ENCODE measurements around the gene NFKBIE.

Gene NFKBIE

DNA sequence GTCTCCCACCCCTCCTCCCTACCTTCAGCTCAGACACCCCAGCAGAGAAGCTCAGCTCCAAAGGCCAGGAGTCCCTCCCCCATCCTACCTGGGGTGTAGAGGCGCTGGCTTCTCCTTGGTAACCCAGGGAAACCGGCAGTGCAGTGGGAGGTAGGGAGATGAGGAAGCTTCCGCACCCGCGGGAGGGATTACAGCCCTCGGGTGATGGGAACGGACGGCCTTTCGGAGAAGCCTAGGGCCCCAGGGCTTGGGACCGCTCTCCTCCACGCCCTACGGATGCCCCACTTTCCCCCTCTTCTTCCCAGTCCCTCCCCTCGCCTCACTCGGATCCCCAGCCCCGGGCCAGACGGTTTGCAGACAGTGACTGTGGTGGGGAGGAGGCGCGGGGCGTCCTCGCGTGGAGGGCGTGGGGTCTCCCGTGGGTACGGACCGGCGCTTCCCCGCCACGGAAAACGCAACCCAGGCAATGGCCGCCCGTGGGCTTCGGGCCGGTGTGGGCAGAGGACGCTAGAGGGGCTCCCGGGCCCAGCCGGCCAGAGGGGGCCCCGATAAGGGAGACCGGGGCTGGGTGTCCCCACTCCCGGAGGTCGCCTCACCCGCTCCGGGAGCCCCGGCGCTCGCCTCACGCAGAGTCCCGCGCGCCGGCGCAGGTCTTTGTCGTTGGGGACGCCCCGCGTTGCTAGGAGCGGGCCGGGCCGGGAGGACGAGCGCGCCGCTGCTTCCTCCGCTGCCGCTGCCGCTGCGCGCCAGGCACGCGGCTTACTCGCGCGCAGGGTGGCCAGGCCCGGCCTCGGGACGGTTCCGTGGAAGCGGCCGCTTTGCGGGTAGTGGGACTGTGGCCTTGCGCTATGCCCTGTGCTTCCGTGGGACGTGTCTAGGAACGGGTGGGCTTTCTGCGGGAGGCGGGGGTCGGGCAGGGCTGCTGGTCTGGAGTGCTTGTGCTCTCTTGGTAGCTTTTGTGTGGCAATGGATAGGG lies 32.0 kb upstream of the NFKBIE start:
- peak; percentile 43 to 61 for DNase-seq

DNA sequence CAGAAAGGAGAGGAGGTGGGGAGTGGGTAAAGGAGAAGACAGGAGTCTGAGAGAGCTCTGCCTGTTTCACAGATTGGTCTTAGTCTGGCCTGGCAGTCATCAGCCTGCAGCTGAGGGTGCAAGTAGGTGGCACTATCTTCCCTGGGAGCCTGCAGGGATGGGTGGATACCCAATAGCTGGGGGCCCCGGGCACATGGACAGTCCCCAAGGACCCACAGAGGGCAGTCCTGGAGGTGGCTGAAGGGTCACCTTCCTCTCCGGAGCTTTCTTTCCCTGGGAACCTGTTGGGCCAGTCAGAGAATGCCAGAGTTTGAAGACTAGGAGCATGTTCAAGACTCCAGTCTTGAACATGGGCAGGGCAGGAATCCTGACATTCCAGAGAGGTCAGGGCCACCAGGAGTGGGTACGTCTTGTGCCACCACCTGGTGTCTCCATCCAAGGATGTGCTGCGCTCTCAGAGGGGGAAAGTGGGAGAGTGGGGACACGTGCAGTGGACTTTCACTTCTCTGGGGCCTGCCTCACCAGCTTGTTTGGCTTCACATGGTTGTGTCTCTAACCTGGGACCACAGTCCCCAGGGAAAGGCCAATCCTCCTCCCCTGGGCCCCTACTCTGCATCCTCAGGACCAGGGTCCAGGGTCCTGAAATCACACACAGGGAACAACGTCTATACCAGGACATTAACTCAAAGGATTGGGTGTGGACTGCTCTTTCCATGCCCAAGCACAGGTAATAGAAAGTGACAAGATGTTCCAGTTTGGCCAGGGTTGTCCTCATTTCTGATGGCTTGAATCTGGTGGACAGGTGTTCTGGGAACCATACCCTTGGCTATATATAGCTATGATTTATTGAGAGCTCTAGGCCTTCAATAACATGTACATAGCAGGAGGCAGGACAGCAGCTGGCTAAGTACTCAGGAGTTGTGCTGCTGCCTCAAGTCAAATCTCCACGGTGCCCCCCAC lies 29.8 kb upstream of the NFKBIE start:
- DNase-seq, result no peak

DNA sequence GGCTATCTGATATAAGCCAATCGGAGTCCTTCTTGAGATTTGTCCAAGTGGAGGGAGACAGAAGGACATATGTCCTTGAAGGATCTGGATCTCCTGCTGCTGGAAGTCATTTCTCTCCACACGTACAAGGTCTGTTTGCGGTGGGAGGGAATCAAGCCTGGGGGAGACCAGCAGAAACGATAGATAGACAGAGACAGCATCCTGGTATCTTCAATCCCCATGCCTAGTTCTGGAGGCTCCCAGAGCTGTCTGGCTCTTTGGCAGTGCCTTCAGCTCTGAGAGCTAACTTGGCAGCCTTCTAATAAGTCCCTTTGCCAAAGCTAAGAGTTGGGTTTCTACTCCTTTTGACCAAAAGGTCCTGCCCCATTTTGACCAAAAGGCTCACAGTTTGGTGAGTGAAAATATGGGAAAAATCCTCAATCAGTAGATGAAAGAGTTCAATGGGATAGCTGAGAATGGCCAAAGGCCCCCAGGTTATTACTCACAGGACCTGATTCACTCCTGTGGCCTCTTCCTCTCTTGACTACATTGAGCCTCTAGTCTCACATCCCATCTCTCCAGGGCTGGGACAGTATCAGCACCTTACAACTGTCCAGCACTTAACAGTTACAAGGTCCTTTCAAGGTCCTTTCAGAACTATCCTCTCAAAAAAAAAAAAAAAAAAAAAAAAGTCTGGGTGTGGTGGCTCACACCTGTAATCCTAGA lies 27.5 kb upstream of the NFKBIE start:
- DNase-seq, result no peak

DNA sequence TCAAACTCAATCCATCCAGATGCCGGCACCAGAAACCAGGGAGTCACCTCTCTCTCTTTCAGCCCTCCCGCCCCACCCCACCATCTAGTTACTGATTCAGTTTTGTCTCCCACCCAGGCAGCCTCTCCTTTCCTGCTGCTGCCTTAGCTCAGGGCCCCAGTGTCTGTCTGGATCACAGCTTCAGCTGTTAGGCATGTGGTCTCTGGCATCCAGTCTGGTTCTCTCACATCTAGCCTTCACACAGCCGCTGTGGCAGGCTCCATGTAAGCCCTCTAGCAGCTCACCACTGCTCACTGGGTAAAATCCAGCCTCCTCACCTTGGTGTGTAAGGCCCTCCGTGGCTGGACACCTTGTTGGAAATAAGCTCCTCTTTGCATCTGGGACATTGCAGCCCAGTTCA lies 26.5 kb upstream of the NFKBIE start:
- no peak for DNase-seq

DNA sequence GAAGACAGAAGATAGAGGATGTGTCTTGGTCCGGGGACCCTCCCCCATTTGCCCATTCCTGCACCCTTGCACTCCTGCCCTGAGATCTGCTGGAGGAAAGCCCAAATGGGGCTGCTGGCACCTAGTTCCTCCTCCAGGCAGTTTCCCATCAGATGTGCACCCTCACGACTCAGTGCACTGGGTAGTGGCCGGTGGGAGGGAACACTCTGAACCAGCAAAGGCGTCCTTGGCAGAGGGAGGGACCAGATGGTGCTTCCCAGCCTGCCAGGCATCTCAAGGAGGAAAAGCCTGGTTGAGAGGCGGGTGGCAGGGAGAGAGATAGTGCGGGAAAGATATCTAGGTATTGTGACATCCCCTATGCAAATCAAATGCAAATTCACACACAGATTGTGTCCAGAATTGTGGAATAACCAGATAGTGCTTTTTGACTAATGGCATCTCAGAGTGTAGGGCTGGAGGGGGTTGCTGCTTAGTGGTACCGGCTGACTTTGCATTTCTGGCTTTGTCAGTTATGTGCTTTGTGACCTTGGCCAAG lies 24.4 kb upstream of the NFKBIE start:
- DNase-seq, result no peak

DNA sequence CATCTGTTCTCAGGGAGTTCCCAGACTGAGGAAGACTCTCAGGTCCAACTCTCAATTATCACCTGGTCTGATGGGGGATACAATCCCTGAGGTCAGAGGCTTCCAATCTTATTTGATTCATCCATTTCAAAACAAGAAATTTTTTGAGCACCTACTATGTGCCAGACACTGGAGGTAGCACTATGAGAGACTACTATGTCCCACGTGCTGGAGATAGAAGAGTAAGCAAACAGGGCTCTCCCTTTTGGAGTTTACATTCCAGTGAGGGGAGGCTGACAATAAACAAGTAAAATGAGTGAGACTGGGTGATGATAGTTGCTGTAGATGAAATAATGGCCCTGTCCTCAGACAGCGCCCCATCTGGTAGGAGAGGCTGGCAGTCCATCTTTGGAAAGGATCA lies 21.4 kb upstream of the NFKBIE start:
- DNase-seq, result no peak

DNA sequence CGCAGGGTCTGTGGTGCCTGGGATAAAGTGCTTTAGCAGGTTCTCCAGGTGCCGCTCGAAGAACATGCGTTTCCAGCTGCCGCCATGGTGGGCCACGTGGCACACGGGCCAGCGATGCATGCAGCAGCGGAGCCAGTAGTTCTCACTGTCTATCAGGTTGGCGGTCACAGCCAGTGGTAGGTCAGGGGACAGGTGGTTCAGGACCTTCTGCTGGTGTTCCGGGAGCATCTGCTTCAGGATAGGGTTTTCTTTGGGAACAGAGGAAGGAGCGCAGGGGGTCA lies 20.9 kb upstream of the NFKBIE start:
- DNase-seq, result no peak

DNA sequence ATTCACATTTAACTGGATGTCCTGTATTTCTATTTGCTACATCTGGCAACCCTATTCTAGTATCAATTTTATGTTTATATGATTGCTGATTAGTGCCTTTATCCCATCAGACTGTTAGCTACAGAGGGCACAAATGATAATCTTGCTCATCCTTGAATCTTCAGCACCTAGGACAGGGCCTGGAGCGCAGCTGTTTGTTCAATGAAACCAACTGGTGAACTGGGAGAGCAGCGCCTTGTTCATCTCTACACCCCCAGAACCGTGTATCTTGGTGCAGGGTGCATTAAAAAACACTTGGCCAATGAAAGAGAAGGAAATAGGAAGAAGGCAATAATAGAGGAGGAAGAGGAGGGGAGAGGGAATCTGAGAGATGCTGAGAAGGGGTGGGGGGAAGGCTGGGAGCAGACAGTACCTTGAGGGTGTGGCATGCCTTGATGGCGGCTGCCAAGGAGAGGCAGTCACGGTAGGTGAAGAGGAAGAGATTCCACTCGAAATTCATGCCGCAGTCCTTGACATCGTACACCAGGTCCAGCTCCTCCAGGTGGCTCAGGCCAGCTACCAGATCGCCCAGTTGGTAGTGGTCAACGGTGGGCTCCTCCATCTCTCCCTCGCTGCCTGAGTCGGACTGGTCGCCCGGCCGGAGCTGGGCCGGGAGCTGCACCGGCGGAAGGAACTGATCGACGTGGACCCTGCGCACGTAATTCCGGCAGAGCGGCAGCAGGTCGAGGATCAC lies 20.4 kb upstream of the NFKBIE start:
- DNase-seq, result no peak

DNA sequence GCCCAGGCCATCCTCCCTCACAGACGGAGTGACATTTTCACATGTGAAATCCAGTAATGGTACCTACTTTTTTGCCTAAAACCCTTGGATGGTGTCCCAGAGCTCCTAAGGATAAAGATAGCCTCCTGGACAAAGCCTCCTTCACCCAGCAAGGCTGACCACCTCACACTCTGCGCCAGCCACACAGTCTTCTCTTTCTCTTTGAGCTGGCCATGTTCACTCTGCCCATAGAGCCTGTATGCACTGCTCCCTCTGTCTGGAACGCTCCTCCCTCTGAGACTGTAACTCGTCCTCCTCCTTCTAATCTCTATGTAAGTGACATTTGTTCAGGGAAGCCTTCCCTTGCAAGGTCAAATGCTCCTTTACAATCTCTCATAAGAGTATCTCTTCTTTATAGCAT lies 19.5 kb upstream of the NFKBIE start:
- no peak for DNase-seq

DNA sequence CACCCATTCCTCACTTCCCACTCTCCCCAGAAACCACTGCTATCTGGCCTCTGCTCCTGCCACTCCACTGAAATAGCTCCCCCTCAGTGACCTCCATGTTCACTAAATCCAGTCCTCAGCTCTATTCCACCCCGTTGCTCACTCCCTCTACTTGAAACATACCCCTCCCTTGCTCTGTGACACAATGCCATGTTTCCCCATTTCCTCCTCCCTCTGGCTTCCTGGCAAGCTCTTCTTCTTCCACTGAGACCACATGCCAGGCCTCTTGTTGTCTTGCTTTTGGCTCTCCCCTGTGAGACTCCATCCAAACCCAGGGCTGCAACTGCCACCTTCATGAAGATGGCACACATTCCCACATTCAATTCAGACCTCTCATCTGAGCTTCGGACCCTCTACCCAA lies 18.8 kb upstream of the NFKBIE start:
- no peak for DNase-seq

DNA sequence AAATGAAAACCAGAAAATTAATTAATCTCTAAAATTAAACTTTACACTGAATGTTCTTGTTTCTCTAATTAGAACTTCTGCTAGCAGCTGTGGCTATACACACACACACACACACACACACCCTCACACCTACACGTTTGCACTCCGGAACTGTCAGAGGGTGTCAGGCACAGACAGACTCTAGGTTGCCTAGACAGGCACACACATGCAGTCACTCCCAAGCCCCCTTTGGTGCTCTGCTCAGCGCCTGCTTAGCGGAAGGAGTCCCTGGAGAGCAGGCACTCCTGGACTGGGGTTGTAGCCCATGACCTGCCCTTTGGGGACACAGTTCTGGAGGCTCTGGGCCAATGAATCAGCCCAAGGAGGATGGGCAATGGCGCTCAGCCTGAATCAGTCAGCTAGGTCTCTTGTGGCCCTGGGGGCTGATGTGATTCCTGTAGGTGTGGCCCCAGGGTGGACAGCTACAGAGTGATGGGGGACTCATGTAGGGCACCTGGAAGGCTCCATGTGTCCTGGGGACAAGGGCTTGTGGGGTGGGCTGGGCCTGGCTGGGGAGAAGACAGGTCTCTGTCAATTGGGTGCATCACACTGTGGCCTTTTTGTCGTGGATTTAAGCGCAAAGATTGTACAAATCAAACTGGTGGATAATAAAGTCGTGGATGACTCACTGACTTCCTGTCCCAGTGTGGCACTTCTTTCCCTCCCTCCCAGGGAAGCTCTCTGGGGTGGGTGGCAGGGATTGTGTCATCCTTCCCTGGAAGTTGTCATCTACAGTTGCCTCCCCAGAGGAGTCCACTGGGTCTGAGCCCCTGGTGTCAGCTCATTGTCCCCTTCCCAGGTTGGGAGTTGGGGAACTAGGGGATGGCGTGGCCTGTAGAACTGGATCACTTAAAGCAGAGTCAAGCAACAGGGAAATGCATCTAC lies 13.7 kb upstream of the NFKBIE start:
- no peak for DNase-seq

DNA sequence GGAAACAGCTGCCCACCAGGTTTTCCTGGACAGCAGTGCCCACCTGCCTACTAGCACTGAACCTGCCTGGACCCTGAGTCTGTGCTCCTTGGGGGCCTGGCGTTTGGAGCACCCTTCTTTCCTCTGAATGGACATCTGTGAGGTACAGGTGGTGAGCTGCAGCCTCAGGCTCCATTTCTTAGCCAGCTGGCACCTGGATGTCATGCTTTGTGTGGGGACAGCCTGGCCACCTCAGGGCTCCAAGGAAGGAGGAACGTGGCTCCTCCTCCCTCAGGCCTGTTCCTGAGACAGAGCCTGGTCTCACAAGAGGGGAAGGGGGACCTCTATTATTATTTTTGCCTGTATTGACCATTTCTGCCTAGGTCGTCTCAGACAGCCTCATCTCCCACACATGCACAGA lies 13.0 kb upstream of the NFKBIE start:
- no peak for DNase-seq

DNA sequence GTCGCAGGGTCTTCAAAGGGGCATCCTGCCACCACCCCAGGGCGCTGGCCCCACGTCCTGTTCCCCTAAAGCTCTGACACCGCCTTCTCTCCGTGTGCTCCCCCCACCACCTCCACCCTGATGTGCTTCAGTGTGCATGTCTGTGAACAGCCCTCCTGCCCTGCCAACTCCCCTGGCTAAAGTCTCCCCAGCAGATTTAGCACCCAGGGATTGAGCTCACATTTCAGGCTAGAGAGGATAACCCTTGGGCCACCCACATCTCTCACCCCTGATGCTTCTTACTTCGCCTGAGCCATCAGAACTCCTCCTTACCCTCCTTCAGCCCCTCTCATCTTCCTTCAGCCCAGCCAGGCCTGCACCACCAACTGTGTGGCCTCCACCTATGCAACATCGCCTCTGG lies 12.4 kb upstream of the NFKBIE start:
- DNase-seq, result no peak

DNA sequence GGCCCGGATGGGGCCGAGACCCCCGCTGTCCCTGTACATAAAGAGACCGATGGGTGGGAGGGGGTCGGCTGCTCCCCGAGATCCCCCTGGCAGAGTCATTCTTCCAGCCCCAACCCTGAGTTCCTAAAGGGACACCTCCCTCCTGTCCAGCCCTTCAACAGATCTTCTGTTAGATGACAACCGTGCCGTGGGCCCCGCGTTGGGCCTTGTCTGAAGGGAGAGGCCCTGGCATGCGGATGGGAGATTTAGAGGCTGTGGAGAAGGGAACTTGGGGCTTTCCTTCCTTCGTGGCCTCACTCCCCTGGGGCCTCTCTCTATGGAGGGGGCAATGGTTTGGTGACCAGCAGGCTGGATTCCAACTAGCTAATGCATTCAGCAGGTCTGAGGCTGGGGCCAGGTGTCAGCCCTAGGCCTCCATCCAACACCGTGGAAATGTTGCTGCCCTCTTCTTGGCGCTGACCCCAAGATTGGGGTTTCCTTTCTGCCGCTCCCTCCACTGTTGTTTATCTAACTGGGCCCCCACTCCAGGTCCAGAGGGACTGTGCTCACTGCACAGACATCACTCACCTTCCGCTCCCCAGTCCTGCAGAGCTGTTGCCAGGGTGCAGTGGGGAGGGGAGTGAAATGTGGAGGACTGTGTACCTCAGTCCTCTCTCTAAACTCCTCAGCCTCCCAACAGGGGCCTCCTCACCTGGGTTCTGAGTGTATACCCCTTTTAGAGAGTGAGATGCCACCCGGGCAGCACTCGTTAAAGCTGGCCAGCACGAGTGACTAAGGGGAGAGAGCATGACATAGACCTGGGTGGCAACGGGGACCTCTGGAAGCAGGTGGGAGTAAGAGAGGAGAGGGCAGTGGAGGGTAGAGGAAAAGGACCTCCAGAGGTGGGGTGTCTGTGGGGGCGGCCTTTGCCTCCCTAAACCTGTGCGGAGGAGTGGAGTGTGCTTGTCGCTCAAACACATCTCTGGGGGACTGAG lies 11.6 kb upstream of the NFKBIE start:
- no peak for DNase-seq

DNA sequence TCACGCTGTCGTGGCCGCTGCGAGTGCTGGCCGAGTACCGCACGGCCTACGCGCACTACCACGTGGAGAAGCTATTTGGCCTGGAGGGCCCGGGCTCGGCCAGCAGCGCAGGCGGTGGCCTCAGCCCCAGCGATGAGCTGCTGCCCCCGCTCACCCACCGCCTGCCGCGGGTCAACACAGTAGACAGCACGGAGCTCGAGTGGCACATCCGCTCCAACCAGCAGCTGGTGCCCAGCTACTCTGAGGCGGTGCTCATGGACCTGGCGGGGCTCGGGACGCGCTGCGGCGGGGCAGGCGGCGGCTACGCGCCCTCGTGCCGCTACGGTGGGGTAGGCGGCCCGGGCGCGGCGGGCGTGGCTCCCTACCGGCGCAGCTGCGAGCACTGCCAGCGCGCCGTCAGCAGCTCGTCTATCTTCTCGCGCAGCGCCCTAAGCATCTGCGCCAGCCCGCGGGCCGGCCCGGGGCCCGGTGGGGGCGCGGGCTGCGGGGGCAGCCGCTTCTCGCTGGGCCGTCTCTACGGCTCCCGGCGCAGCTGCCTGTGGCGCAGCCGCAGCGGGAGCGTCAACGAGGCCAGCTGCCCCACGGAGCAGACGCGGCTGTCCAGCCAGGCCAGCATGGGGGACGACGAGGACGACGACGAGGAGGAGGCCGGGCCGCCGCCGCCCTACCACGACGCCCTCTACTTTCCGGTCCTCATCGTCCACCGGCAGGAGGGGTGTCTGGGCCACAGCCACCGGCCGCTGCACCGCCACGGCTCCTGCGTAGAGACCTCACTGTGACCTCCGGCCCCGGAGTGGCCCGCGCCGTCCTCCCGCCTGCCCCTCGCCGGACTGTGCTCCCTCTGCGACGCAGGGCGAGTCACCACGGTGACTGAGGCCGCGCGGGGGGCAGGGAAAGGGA lies 10.6 kb upstream of the NFKBIE start:
- no peak for DNase-seq

DNA sequence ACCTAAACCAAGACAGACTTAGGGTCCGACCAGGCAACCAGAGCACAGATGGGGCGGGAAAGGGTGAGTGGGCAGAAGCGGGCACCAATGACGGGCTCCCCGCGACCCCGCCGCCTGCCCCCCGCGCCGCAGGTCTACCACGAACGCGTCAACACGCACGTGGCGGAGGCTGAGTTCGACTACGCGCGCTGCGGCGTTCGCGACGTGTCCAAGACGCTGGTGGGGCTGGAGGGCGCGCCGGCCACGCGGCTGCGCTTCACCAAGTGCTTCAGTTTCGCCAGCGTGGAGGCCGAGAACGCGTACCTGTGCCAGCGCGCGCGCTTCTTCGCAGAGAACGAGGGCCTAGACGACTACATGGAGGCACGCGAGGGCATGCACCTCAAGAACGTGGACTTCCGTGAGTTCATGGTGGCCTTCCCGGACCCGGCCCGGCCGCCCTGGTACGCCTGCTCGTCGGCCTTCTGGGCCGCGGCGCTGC lies 10.0 kb upstream of the NFKBIE start:
- no peak for DNase-seq

DNA sequence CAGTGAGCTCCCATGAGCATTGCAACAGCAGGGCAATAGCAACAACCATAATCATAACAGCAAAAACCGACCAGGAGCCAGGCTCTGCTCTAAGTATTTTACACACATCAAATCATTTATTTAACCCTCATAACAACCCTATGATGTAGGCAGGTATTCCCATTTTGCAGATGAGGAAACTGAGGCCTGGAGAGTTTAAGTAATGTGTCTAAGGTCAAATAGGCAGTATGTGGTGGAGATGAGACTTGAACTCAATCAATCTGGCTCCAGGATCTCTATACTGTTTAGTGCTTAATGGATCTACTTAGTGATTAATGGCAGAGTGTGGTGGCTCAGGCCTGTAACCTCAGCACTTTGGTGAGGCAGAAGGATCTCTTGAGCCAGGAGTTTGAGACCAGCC lies 8.3 kb upstream of the NFKBIE start:
- DNase-seq, result no peak

DNA sequence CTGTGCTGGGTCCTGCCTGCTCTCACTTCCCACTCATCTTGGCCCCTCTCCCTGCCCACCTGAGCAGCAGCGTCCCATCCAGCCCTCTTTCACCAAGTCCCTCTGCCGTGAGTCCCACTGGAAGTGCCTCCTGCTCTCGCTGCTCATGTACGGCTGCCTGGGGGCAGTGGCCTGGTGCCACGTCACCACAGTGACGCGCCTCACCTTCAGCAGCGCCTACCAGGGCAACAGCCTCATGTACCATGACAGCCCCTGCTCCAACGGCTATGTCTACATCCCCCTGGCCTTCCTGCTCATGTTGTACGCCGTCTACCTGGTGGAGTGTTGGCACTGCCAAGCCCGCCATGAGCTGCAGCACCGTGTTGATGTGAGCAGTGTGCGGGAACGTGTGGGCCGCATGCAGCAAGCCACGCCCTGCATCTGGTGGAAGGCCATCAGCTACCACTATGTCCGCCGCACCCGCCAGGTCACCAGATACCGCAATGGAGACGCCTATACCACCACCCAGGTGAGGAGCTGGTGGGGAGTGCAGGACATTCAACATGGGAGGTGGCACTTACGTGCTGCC lies 7.7 kb upstream of the NFKBIE start:
- no peak for DNase-seq

All from NCI-H1930 (cell line).